Neural progenitor cell (in vitro differentiated cells): Measurements from ENCODE around the gene TECR.

ENCODE experiments used
- EZH2 ChIP-seq: fragments of 200-600 bp; sonication (generic); IDR thresholded peaks from 2 replicates; pipeline ENCODE4 v1.6.1; 2017; ENCODE audit warnings: antibody characterized with exemption, mild to moderate bottlenecking, moderate library complexity
- TF ChIP-seq, protein P1 (sequence below): fragments of 200-600 bp; sonication (generic); IDR thresholded peaks from 2 replicates; pipeline ENCODE4 v1.5.1; 2017; ENCODE audit warnings: antibody characterized with exemption, mild to moderate bottlenecking

DNA sequence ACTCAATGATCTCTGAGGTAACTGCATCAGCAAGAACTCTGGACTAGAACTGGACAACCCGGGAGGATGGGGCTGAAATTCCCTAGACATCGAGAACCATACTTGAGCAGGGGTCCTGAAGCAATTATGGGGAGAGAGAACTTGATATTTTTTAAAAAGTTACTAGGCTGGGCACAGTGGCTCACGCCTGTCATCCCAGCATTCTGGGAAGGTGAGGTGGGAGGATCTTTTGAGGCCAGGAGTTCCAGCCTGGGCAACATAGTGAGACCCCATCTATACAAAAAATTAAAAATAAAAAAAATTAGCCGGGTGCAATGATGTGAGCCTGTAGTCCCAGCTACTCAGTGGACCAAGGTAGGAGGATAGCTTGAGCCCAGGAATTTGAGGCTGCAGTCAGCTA, 8.9 kb upstream of the TECR start:
- no peak for TF ChIP-seq EZH2
- TF ChIP-seq, protein P1, sequence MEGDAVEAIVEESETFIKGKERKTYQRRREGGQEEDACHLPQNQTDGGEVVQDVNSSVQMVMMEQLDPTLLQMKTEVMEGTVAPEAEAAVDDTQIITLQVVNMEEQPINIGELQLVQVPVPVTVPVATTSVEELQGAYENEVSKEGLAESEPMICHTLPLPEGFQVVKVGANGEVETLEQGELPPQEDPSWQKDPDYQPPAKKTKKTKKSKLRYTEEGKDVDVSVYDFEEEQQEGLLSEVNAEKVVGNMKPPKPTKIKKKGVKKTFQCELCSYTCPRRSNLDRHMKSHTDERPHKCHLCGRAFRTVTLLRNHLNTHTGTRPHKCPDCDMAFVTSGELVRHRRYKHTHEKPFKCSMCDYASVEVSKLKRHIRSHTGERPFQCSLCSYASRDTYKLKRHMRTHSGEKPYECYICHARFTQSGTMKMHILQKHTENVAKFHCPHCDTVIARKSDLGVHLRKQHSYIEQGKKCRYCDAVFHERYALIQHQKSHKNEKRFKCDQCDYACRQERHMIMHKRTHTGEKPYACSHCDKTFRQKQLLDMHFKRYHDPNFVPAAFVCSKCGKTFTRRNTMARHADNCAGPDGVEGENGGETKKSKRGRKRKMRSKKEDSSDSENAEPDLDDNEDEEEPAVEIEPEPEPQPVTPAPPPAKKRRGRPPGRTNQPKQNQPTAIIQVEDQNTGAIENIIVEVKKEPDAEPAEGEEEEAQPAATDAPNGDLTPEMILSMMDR = no peak
